ENCODE measurements around the gene FRMD4A.
"Not testable (repeated sequence)": the region's sequence is repeated elsewhere in the genome, so short reads cannot be mapped to it uniquely, and the experiment has no call there.

The FRMD4A gene

GRCh38 chr10:13795653-13796555, 534.8 kb downstream of the FRMD4A start:
- DNase-seq = no peak

DNA sequence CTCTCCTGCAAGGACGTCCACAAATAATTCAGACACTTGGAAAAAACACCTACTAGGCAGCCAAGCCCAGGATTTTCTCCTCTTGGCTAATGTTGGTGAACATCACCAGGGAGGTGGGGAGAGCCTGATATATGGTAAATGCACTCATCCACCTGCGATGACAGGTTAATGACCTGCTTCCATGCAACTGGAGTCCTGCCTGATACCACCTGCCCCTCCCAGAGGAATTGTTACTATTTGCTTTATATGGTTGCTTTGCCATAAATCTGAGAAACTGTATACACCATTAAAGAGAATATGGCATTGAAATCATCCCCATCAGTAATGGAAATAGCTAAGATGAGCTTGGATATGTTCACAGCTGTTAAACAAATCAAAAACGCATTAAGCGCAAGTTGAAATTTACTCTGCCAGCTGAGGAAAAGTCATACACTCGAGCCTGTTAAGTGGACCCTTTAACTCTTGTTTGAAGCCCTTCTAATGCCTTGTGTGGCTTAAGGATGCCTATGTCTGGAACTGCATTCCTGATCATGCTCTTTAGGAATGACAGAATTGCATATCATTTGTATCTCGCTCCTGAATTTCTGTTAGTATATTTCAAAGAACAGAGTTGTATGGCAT, 535.6 kb downstream of the FRMD4A start:
- no peak for DNase-seq

DNA sequence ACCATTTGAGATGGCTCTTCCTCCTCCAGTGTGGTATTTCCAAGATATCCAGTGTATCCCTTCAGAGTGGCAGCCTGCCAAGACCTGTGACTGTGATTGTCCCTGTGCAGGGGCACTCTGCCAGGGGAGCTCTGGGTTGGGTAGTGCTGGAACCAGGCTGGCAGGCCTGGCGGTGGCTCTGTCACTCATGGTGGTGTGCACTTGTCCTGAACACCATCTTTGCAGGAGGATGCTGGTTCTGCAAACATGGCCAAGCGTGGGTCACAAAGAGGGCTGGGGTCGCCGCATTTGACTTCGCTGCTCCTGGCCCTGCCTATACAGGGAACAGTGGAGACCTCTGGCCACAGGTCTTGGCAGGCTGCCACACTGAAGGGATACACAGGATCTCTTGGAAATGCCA, 538.7 kb downstream of the FRMD4A start:
- DNase-seq = peak; percentile 64

DNA sequence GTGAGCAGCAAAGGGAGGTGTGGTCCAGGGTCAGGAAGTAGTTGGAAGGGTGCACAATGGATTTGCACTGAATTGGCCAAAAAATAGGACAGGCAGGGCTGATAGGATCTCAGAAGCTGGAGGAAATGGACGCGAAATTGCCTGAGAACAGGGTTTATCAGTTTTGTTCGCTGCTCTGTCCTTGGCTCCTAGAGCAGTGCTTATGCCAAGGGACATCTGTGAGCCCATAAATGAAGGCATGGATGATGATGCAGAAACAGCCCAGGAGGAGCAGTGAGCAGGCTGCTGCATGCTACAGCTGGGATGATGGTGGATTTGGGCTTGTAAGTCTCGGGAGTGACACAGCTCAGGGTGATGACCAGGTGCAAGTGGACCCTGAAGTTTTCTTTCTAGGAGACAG, 539.2 kb downstream of the FRMD4A start:
- no peak for DNase-seq

DNA sequence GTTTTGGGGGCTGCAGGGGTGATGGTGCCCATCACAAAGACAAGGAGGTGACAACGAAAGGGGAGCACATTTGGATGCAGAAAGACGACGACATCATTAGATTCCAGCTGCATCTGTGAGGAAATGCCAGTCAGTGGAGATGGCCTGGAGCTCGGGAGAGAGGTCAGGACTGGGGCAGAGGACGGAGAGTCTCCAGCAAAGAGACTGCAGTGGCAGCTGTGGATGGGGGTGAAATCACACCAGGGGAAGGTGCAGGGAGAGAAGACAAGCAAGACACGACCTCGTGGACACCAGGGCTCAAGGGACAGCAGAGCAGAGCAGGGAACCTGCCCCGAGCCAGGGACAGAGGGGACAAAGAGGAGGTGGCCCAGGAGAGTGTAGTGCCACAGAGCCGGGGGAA, 540.5 kb downstream of the FRMD4A start:
- DNase-seq = no peak

GRCh38 chr10:13789448-13789829, 541.3 kb downstream of the FRMD4A start:
- DNase-seq = no peak

- DNase-seq = no peak
Observed at GRCh38 chr10:13788711-13789447, 541.8 kb downstream of the FRMD4A start.

DNA sequence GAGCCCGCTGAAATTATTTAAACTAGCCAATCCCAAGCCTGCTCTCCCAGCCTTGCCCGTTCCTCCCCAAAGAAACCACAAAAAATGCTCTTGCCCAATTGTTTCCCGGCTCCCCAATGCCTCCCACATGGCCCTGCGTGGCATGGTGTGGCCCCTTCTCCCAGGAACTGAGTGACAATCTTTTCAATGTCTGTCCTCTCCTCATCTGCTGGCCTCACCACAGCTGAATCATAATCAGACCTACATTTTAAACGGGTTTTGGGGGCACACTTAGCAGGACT, 542.5 kb downstream of the FRMD4A start:
- no peak for DNase-seq

DNA sequence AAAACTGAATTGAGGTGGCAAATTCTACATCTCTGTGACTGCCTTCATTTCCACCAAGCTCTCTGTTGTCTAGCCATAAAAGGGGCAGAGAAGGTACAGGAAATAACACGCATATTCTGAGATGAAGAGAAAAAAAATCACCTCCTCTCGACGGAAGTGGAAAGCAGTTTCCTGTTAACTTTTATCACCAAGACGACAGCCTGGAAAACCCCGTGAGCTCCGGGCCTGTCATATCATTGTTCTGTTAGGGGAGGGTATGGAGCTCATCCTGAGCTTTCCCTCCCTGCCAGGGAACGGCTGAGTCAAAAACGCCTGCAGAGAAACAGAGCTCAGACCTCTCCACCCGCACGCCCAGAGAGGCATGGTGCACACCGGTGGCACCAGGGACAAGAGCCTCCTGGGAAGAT, 543.7 kb downstream of the FRMD4A start:
- DNase-seq = no peak

DNA sequence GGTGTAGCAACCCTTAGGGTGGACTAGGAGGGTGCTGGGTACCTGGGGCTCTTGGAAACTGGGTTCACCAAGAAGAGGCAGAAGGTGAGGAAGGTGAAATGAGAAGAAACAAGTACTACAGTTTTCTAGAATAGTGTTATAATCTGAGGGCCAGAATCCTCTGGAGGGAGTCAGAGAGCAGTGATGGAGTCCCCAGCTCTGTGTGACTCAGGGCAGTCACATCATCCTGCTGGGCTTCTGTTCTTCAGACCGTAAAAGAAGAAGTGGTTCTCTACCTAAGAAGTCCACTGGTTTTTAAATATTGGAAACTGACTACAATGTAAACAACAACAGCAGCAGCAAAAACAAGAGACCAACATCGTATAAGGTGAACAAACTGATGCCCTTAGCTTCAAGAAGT, 546.7 kb downstream of the FRMD4A start:
- DNase-seq = no peak

GRCh38 chr10:13779748-13780147, 551.0 kb downstream of the FRMD4A start:
- no peak for DNase-seq

GRCh38 chr10:13778693-13778960, 552.1 kb downstream of the FRMD4A start:
- DNase-seq = not testable (repeated sequence)

DNA sequence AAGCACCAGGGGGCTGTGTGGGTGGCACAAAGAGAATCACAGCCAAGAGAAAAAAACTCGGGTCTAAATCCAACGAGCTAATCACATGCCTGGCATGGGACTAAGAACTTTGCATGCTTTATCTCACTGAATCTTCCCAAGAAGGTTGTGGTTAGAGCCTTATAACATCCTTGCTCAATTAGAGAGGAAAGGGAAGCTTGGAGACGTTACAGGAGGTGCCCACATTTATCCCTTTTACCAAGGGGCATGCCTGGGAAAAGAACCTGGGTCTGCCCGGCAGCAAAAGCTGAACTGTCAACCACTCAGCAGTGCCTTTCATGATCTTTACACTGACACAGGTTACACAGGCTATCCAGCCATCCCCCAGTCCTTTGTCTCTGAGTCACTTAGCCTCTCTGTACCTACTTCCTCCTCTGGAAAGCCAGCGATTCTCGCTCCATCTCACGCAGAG, 553.8 kb downstream of the FRMD4A start:
- no peak for DNase-seq

DNA sequence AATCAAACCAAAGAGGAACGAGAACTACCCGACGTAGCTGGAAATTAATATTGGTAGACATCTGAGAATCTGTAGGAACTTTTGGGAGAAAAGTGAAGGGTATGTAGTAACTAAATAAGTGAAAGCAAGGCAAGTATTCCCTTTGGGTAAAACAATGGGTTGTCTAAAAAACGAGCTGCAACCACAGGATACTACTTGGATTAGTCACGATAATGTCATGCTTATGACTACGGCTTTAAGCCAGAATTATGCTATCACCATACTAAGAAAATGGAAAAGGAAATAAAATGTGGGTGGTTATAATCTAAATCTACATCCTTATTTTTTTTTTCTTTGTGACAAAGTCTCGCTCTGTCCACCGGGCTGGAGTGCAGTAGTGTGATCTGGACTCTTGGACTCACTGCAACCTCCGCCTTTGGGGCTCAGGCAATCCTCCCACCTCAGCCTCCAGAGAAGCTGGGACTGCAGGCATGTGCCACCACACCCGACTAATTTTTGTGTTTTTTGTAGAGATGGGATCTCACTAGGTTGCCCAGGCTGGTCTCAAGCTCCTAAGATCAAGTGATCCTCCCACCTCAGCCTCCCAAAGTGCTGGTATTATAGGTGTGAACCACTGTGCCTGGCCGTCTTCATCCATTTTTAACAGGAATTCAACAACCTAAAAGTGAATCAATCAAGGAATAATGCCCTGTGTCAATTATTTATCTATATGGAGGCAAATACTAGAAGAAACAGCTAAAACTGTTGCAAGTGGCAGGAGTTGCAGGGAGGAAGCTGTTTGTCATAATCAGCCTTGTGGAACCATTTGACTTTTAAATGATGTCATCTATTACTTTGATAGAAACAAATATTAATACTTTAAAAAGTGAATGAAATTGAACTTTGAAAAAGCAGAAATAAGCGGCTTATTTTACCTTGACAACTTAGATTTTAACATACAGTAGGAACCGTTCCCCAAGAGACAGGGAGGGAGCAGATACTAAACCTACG, 554.6 kb downstream of the FRMD4A start:
- no peak for DNase-seq

DNA sequence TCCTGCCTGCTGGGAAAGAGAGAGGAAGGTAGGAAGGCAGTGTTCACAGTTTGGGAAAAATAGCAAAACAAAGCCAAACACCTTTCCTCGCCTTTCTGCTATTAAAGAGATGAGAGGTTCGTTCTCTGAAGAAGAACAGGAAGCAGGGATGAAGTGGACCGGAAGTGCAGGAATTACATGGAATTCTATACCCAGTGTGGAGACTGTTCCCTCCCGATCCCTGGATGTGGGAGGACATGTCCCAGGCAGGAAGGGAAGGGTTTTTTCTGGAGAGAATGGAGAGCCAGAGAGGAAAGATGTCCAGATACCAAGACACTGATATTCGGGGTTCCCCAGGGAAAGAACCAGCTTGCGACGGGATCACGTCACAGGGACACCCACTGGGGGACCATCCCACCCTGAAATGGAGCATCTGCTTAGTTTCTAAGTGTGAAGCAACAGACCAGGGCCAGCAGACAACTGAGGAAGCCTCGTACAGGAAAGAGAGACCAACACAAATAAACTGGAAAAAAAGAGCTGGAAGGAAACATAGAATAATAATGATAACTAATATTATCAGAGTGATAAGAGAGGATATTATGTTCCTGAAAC, 556.3 kb downstream of the FRMD4A start:
- no peak for DNase-seq

- DNase-seq = no peak
Observed at GRCh38 chr10:13773496-13774170, 557.1 kb downstream of the FRMD4A start.

- DNase-seq = no peak
Observed at GRCh38 chr10:13773043-13773442, 557.7 kb downstream of the FRMD4A start.

DNA sequence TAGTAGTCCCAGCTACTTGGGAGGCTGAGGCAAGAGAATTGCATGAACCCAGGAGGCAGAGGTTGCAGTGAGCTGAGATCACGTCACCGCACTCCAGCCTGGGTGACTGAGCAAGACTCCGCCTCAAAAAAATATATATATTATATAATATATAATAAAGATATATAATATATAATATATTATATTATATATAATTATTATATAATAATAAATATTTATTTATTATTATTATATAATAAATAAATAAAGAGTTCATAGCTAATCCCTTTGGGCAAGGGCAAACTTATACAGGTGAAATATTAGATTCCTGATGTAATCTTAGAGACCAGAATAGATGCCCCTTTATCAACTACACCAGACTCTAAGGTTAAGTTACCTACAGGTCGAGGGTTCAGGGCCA, 558.7 kb downstream of the FRMD4A start:
- DNase-seq = no peak

DNA sequence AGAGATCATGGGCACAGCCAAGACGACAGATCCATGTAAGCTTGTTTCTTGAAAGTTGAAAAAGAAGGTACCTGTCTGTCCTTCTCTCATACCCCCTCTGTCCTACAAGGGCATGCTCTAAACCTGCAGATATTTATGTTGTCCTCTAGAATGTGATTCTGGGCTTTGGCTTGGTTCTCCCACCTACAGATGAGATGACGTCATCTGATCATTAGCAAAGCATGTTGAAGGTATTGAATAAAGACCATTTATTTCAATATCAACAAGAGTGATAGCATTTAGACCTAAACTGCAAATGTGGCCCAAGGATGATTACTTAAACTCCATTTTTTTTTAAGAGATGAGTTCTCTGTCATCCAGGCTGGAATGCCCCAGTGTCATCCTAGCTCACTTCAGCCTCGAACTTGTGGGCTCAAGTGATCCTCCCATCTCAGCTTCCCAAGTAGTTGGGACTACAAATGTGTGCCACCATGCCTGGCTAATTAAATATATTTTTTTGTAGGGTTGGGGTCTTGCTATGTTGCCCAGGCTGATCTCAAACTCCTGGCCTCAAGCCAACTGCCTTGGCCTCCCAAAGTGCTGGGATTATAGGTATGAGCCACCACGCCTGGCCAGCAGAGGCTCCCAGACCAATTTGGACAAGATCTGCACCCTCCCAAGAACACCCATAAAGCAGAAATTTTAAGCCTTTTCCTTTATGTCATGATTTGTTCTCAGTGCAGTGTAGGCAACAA, 559.8 kb downstream of the FRMD4A start:
- no peak for DNase-seq

DNA sequence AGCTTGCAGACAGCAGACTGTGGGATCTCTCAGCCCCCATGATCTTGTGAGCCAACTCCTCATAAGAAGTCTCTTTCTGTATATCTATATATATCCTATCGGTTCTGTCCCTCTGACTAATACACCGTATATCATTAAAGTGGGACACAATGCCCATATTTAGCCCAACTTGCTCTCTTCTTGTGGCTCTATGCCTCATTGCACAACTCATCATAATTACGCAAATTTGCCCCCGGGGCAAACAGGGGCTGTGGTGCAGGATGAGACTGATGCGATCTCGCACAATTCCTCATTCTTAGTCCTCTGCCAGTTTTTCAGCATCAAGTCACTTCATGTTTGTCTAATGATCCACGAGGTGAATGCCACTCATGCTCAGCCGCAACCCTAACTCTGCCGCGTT, 560.8 kb downstream of the FRMD4A start:
- DNase-seq = no peak

DNA sequence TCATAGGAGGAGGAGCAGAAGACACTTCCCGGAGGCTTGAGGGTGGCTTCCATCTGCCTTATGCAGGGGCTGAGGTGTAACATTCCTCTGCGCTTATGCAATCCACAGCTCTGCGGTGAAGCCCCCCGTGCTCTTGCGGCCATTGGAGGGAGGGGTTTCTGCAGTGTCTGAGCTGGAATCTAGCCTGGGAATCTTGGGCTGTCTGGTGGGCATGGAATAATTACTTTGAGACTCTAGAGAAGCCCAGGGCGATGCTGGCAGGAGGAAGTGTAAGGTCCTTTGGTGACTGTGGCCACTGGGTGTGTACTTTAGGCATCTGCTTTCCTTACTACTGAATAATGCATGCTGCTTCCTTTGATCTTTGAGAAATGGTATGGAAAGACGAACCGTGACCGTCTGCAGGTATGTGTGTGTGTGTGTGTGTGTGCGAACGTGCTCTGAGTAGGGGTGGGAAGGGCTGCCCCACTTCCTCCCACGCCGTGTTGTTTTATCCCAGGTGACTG, 563.0 kb downstream of the FRMD4A start:
- DNase-seq = no peak

All from NCI-H2029 treated with DMSO at 0.1 percent for 48 hours (cell line).